Activated gamma-delta T cell treated with Interleukin-2 at 50 U/mL for 16 hours (primary cell): ENCODE results near the gene UNC13A.

Source experiments
- DNase-seq: peaks from one replicate; pipeline ENCODE4 v3.0.0-alpha.2; 2020

The UNC13A gene

GRCh38 chr19:17687857-17688784 is at the start of gene UNC13A:
TSS of gene UNC13A (minus strand) at chr19:17688354. CDS start at chr19:17688199, 155 bp downstream.
- DNase-seq: peak; percentile 35

DNA sequence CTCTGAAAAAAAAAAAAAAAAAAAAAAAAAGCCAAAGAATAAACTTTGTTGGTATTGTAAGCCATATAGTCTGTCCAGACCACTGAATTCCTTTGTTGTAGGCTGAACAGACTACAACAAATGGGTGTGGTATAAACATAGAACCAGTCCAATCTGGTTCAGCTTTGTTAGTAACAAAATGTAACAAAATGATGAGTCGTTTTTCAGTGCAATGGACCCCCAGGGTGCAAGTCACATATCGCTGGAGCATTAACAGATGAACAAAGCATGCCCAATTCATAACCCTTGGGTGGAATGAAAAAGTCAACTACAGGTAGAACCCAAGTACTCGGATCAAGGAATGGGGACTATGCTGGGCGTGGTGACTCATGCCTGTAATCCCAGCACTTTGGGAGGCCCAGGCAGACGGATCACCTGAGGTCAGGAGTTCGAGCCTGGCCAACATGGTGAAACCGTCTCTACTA is 49.6 kb upstream of the UNC13A start:
- DNase-seq: no peak

DNA sequence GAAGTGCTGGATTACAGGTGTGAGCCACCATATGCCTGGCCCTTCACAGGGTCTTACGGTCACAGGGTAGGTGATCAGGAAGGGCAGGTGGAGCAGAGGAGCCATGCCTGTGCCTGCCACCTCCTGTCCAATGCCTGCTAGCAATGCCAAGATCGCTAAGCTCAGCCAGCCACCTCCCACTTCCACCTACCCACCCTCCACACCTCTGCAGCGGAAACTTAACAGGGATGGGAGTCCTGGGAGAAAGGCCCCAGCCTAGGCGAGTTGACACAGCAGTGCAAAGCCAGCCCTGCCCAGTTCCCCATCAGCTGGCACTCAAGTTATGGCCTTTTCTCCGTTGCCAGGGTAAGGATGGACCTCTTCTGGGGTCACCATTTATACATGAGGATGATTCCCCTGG is 47.3 kb upstream of the UNC13A start:
- DNase-seq: no peak

- DNase-seq: no peak
These were observed 46.0 kb upstream of the UNC13A start for GRCh38 chr19:17734146-17734545.

DNA sequence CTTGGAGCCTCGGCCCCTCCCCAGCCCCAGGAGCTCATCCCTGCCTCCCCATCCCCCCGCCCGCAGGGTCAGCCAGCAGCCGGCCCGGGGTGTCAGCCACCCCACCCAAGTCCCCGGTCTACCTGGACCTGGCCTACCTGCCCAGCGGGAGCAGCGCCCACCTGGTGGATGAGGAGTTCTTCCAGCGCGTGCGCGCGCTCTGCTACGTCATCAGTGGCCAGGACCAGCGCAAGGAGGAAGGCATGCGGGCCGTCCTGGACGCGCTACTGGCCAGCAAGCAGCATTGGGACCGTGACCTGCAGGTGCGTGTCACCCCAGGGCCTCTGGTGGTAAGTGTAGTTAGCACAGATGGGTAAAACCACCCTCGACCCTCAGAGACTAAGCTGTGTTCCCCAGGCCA is 45.0 kb upstream of the UNC13A start:
- DNase-seq: no peak

GRCh38 chr19:17727843-17728242 is 39.7 kb upstream of the UNC13A start:
- DNase-seq: no peak

GRCh38 chr19:17726964-17727773 is 39.0 kb upstream of the UNC13A start:
- no peak for DNase-seq

GRCh38 chr19:17726136-17726741 is 38.1 kb upstream of the UNC13A start:
- DNase-seq: no peak

DNA sequence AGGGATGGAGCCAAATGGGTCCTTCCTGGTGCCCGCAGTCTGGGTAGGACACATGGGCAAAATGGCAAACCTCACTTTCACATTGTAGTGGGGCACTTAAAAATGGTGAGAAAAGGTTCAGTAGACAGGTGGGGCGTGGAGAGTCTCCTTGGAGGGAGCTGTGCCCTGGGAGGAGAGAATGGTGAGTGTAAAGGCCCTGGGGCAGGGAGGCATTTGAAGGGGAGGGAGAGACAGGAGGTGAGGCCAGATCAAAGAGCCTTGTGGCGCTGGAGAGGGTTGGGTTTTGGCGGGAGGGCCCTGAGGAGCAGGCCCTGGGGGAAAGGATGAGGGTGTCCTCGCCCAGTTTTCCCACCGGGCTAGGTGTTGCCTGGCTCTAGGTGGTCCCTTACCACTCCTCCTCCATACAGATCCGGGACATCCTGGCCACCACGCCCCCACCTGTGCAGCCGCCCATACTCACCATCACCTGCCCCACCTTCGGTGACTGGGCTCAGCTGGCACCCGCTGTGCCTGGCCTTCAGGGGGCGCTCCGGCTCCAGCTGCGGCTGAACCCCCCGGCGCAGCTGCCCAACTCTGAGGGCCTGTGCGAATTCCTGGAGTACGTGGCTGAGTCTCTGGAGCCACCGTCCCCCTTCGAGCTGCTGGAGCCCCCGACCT is 37.4 kb upstream of the UNC13A start:
- DNase-seq: no peak

- no peak for DNase-seq
These were observed 36.5 kb upstream of the UNC13A start for GRCh38 chr19:17724655-17725054.

DNA sequence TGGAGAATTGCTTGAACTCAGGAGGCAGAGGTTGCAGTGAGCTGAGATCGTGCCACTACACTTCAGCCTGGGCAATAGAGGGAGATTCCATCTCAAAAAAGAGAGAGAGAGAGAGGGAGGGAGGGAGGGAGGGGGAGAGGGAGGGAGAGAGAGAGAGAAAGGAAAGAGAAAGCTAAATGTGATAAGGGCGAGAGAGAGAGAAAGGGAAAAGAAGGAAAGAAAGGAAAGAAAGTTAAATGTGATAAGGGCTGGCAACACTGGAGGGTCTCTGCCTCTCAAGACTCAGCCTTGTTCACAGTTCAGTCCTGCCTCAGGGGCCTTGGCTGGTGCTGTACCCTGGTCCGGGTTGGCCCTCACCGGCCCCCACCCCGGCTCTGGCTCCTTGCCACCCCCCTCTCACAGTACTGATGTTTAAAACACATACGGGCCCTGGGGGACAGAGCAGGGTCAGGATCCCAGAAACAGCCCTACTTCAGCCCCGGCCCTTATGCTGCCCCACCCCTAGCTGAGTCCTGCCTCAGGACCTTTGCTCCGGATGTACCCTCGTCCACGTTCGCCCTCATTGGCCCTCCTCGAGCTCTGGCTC is 34.6 kb upstream of the UNC13A start:
- no peak for DNase-seq

- no peak for DNase-seq
These were observed 33.7 kb upstream of the UNC13A start for GRCh38 chr19:17721821-17722220.

- no peak for DNase-seq
These were observed 33.0 kb upstream of the UNC13A start for GRCh38 chr19:17721111-17721628.

DNA sequence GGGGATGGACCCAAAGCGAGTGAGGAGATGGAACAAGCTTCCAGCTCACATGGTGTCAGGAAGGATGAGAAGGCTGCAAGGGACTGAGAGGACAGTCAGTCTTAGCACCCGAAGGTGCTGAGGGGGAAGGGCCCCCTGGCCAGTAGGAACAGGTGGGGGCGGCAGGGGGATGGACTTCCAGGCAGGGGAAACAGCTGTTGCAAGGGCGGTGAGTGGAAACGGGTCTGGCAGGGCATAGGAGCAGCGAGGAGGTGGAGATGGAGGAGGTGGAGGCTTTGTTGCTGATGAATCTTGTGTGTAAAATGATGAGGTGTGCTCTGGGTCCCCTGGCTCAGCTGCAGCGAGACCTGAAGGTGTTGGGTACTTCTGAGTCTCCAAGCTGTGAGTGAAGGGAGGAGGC is 32.3 kb upstream of the UNC13A start:
- DNase-seq: no peak

- DNase-seq: no peak
These were observed 31.7 kb upstream of the UNC13A start for GRCh38 chr19:17719730-17720400.

- DNase-seq: peak; percentile 50
These were observed 31.0 kb upstream of the UNC13A start, which contains the start of gene MAP1S for GRCh38 chr19:17718947-17719711. TSS of gene MAP1S (plus strand) at chr19:17719480. CDS start at chr19:17719503, 23 bp downstream.

DNA sequence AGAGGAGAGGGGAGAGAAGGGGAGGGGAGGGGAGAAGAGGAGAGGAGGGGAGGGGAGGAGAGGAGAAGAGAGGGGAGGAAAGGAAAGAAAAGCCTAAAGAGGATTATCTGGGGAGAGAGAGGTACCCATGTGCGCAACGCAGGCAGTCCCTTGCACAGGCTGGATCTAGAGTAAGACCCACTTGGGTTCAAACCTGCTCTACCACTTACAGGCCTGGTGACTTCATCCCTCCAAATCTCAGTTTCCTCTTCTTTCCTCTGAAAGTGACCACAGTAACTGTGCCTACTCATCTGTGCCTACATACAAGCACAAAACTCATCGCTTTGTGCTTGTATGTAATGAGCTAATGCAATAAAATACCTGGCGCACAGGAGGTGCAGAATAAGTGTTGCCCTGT is 30.4 kb upstream of the UNC13A start:
- no peak for DNase-seq

DNA sequence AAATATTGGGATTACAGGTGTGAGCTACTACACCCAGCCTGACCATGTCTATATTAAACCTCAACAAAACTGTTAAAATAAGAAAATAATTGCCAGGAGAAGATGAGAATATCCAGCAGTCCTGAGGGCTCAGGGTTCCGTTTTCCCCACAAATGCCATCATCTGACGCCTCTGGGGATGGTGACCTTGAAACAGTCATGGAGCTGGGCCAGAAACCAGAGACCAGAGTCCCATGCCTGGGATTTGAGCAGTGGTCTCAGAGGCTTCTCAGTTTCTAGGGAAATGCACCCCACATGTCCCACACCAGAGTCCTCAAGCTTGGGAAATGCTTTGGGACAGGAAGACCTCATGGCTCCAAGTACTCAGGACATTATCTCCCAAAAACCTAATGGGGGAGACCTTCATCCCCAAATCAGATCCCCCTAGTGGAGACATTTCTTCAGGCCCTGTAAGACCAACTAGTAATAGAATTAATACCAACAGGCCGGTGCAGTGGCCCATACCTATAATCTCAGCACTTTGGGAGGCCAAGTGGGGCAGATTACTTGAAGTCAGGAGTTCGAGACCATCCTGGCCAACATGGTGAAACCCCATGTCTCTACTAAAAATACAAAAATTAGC is 28.3 kb upstream of the UNC13A start:
- no peak for DNase-seq

DNA sequence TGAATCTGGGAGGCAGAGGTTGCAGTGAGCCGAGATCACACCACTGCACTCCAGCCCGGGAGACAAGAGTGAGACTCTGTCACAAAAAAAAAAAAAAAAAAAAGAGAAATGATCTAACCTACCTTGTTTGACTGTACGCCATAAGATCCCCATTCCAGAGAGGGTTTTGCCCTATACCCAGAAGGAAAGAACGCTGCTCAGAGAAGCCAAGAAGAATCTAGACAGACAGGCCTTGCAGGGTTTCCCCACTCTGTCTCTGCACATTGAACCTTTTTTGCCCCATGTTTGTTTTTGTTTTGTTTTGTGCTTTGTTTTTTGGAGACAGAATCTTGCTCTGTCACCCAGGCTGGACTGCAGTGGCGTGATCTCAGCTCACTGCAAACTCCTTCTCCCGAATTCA is 23.7 kb upstream of the UNC13A start:
- DNase-seq: no peak

DNA sequence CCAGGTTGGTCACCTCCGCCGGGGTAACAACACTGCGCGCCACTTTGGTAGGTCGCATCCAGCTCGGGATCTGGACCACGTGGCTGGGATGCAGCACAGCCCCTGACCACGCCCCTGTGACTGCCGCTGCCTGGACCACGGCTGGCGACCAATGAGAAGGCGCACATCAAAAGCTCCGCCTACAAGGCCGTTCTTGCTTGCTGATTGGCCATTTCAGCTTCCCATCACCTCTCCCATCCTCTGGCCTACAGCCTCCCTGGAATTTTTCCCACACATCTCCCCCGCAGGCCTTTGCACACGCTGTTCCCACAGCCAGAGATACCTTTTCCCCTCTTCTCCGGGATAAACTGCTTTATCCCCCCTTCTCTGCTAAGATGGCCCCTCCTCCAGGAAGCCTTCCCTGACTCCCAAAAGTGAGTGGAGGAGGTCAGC is 18.6 kb upstream of the UNC13A start:
- DNase-seq: no peak
